ENCODE results near the gene UXT. TPM values are rescaled to one million over a fixed set of nuclear protein-coding genes. Genes with fewer than 3 reads are reported as not detected.

The UXT gene
- total and polyA plus RNA-seq, 9 of the 15 experiments (the other 6 are each of a cell fraction or from before 2014, with no cell fraction given), result 141 to 300 (median 204) TPM

- Histone ChIP-seq H3K4me2 (ENCODE audit: insufficient read depth, low read length) (no peak overlapping the region), H3K27me3 (ENCODE audit: control insufficient read depth in 2 of 2, insufficient read depth in 2 of 2, low read length in 2 of 2) (no peaks in the 10 kb centered on the region), H3K9me1 (ENCODE audit: control insufficient read depth, insufficient read depth, low read length) (peaks cover 5% of the 10 kb centered on the region), H3K9ac (ENCODE audit: insufficient read depth in 1 of 2, low read depth in 2 of 2, low read length in 2 of 2) (no peak overlapping the region), H3K36me3 (ENCODE audit: control insufficient read depth, insufficient read depth, low read length) (peaks cover 83% of the 10 kb centered on the region), H2AFZ (ENCODE audit: low read depth, low read length) (no peak overlapping the region), H3K4me3 (no peak overlapping the region), H3K27ac (ENCODE audit: extremely low read depth, low read depth, low read length) (no peak overlapping the region), H3K79me2 (ENCODE audit: control insufficient read depth, insufficient read depth, low read length) (peaks cover 47% of the 10 kb centered on the region), H3K9me3 (replicated peaks; ENCODE audit: control insufficient read depth, insufficient read depth, low read depth, low read length) (no peaks in the 10 kb centered on the region), H3K4me1 (replicated peaks in 1 of 2; ENCODE audit: control insufficient read depth in 2 of 2, insufficient read depth in 2 of 2, low read length in 2 of 2) (peaks cover 9 to 15% of the 10 kb centered on the region in 2 experiments; a peak in 4 of 5 replicates), H4K20me1 (replicated peaks; ENCODE audit: control insufficient read depth, insufficient read depth, low read length) (no peaks in the 10 kb centered on the region)
- CTCF ChIA-PET (ENCODE audit: low intra/inter-chr PET ratio), result no interaction called here
- intact Hi-C loops (cut with micrococcal nuclease), result no loop called here
- DNase-seq (ENCODE audit: extremely low read depth in 1 of 4, low spot score in 3 of 4) (no peak), FAIRE-seq (peak; percentile 71), ATAC-seq (peak; percentile 65)
- in situ Hi-C loops (cut with MboI), result no loop called here
- POLR2A ChIA-PET, result interaction anchor here (1.0 to 1.2 kb wide), 2 partner anchors 26 to 120 kb away, joined by 3 read pairs; no protein-coding TSS in a partner anchor
- 75% methylated on average over 2 of the region's 2 CpGs for WGBS (ENCODE audit: insufficient coverage, low coverage, missing lambda C conversion rate)
- TF ChIP-seq RAD21 (CRISPR knock-in tag; conservative IDR thresholded peaks at IDR 0.05 in 1 of 2, IDR thresholded peaks at IDR 0.05 in 1 of 2) (peak; percentile 9 to 46; a peak in 2 of 4 replicates), SMARCB1 (IDR thresholded peaks at IDR 0.05; ENCODE audit: insufficient read length, low read depth) (no peak), ETV5 (CRISPR knock-in tag; IDR thresholded peaks at IDR 0.05; ENCODE audit: low read depth) (no peak), ZNF24 (IDR thresholded peaks at IDR 0.05) (no peak), REST (IDR thresholded peaks at IDR 0.05; ENCODE audit: borderline replicate concordance) (peak; percentile 10; the same call in 1 of the 2 replicates), REST (CRISPR knock-in tag; IDR thresholded peaks at IDR 0.05; ENCODE audit: low read depth) (no peak), ILK (tag; IDR thresholded peaks at IDR 0.05; ENCODE audit: borderline replicate concordance, low read depth) (no peak), EP400 (IDR thresholded peaks at IDR 0.05) (no peak), CTCF (IDR thresholded peaks at IDR 0.05 in 2 of 3, conservative IDR thresholded peaks at IDR 0.05 in 1 of 3; ENCODE audit: insufficient read depth in 2 of 3, low read depth in 1 of 3, low read length in 3 of 3) (peak; percentile 26 to 43 (median 37); a peak in 5 of 6 replicates), ZC3H11A (IDR thresholded peaks at IDR 0.05; ENCODE audit: low read depth, low read length) (no peak)
- no TSS peak for BruUV-seq (replicated peaks)
These were observed 15.1 kb downstream of the UXT start for GRCh38 chrX:47643926-47644325.
